HG02623 (cell line): ENCODE data around the gene EPB41L3.
"Not testable (repeated sequence)": the region's sequence is repeated elsewhere in the genome, so short reads cannot be mapped to it uniquely, and the experiment has no call there.

Source experiments
- ATAC-seq: cut with Tn5 transposase; IDR thresholded peaks from one replicate; pipeline ENCODE4 v1.9.1; 2021; ENCODE audit warnings: moderate library complexity; ENCODE audit not compliant: unreplicated experiment

EPB41L3 gene

GRCh38 chr18:5500158-5500939 is 43.4 kb downstream of the EPB41L3 start:
- ATAC-seq: no peak

- ATAC-seq: no peak
Measured at GRCh38 chr18:5498452-5498851, 45.3 kb downstream of the EPB41L3 start.

GRCh38 chr18:5496305-5496704 is 47.5 kb downstream of the EPB41L3 start:
- no peak for ATAC-seq

DNA sequence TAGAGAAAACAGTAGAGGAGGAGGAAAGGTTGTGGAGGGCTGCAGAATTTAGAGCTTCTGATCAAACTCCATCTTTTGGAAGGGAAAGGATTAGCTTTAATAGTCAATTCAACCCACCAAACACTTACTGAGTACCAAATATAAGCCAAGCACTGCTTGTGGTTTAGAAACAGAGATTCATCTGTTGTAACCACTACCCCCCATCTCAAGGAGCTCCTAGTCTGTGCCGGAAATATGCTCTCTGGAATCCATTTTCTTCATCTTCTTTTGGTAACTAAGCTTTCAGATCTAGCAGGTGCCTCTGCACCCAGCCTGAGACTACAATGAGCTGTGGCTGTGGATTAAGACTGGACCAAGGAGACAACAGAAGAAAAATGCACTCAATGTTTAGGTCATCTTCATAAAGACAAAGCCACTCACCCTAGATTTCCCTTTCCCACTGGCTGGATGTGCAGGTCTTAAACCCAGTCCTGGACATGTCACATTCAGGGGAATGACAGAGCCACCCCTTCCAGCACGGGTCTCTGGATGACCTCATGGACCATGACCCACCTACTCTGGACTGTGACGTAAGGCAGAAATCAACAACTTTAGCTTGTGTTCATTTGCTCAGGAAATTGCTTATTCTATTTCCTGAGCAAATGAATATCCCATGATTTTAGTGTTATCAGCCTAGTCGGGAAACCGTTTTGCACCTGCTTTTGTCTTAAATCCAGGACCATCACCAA is 52.9 kb downstream of the EPB41L3 start:
- no peak for ATAC-seq

DNA sequence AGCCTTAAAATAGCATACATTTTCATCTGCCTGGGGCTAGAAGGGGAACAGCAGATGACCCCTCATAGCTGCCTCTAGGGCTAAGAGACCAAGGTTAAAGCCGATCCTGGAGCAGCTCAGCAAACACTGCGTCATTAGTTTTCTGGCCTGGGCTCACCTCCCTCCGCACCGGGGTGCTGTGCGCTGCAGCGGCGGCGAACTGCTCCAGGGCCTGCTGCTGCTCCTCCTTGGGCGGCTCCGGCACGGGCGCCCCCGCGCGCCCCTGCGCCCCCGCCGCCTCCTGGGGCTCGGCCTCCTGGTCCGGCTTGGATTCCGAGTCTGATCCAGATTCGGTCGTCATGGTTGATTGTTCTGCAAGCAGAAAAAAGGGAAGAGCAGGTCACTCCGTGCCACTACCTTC is 55.0 kb downstream of the EPB41L3 start:
- ATAC-seq: no peak

GRCh38 chr18:5488044-5488443 is 55.8 kb downstream of the EPB41L3 start:
- not testable (repeated sequence) for ATAC-seq

GRCh38 chr18:5484526-5484925 is 59.3 kb downstream of the EPB41L3 start:
- no peak for ATAC-seq

DNA sequence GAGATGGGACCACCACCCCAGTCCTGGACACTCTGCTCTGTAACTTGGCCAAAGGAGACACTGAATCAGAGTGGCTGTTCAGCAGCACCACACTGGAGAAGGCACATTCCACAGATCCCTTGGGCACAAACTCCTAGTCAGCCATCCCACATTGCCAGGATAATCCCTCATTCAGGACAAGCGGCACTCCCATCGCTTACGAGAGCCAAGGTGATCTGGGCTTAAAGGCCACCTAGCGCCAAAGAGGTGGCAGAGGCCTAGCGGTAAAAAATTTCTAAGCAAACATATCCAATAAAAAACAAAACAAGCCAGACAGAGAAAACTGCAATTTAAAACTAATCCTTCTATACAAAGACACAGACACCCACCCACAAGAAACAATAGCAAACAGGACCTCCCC is 62.2 kb downstream of the EPB41L3 start:
- ATAC-seq: no peak

DNA sequence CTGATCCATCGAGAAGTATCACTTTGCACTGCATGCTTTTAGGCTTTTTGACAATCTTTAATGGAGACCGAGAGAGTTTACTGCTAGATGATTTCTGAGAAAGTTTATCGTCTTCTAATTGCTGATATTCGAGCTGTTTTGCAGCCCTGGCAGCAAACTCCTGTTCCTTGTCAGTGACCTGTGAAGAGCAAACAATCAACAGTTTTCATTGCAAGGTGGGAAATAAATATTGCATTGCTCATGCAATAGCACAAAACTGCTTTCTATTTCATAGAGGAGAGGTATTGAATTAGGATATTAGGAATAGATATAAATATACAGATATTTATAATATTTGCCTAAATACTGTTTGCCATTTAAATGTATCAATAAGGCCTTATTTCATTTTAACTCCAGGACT is 65.5 kb downstream of the EPB41L3 start:
- no peak for ATAC-seq

DNA sequence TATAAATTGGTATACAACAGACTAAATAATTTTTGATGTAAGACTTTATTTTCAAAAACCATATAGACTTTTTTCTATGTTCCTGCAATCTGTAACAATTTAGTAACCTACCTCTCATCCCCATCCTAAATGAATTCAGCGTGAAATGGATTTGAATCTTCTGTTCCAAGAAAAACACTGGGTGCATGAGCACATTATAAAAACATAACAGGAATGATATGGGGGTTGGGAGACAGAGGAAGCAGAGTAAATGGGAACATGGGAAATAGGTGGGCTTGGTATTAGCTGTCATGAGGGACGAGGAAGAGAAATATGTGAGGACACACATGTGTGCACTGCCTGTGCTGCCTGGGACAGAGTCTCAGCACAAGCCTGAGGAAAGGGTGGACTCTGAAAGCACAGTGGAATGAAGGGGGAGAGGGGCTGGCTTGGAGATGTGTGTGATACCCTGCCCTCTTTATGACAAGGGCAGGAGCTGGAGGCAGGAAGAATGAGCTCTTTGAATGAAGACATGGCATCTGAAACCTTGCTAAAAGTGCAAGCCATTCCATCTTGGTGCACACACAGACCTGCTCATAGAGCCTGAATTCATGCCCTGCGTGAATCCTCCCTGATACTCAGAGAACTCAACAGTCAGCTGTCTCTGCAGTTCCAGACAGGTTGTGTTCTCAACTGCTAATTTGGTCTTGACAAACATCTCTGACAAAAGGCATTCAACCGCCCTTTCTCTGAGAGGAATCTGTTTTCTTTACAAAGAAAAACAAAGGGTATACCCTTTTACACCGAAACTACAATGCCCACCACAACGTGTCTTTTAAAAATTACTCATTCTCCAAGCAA is 66.6 kb downstream of the EPB41L3 start:
- no peak for ATAC-seq

- ATAC-seq: no peak
Measured at GRCh38 chr18:5475267-5475666, 68.5 kb downstream of the EPB41L3 start.

DNA sequence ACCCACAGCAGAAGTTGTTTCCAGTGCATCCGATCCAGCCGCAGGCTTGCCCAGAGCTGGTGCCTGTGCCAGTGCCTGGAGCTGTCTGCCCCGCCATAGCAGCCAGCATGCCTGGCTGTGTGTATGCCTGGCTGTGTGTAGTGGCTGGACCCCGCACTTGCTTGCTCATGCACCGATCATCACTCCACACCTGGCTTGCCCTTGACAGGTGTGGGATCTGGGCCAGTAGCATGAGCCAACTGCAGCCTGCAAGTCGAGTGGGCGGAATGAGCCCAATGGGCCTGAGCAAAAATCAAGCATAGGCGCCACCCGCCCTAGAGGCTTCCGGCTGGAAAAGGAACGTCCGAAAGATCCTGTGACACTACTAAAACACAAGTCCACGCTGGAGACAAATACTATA is 74.5 kb downstream of the EPB41L3 start:
- ATAC-seq: no peak

GRCh38 chr18:5468394-5468793 is 75.4 kb downstream of the EPB41L3 start:
- no peak for ATAC-seq

- ATAC-seq: no peak
Measured at GRCh38 chr18:5467671-5468070, 76.1 kb downstream of the EPB41L3 start.

DNA sequence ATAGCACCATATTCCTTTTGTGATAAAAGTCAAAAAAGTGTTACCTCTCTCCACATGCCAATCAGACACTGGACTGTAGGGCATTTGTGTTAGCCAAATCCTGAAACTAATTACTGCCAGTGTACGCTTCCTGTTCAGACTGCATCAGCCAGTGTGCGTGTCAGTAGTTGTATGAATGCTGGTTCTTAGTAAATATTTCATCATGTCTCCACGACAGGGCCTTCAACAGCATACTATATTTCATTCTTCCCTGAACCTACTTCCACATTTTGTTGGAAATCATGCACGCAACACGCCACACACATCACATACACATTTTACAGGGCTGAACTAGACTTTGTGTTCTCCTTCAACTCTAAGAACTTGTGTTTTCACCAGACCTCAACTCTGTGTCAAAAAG is 77.5 kb downstream of the EPB41L3 start:
- ATAC-seq: no peak

- ATAC-seq: no peak
Measured at GRCh38 chr18:5464251-5464650, 79.5 kb downstream of the EPB41L3 start.

- no peak for ATAC-seq
Measured at GRCh38 chr18:5463831-5464230, 80.0 kb downstream of the EPB41L3 start.

- ATAC-seq: no peak
Measured at GRCh38 chr18:5463390-5463789, 80.4 kb downstream of the EPB41L3 start.

- no peak for ATAC-seq
Measured at GRCh38 chr18:5462227-5462626, 81.6 kb downstream of the EPB41L3 start.

GRCh38 chr18:5461041-5461440 is 82.8 kb downstream of the EPB41L3 start:
- no peak for ATAC-seq

DNA sequence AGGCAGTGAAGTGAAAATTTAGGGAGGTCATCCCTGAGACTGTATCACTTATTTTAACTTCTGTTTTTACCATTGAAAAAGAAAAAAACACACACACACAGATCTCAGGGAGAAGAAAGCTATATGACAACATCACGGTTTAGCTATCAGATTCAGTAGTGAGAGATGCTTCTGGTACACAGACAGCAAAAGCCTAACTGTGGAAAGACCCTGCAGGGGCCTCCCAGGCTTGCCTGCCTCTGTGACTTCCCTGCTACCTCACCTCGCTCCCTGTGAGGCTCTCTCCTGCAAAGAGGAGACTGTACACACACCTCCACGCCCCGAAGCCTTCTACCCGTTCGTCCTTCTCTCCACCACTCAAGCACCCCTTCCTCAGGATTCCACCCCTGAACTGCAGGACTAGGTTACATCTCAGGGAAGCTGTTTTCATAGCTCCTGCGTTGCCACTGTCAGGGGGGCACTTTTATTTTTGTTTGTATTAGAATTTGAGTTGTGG is 86.3 kb downstream of the EPB41L3 start:
- ATAC-seq: no peak
